ENCODE data around the gene MAPK8IP1.

Gene MAPK8IP1

DNA sequence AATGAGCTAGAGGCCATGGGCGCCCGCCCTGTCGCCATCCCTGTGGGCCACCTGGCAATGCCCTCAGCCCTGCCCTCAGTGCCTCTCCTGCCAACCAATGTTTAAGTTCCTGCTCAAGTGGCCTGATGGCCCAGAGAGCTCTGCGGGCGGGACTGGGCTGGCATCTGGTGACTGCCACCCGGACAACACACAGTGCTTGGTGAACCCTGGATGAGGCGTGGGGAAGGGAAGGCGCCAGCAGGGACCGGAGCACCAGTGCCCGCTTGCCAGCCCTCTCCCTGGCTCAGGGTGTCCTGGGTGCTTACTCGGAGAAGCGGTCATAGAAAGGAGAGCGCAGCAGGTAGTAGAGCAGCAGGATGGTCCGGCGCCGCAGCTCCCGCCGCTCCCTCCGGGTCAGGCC, 28.1 kb downstream of the MAPK8IP1 start:
- DNase-seq, result no peak

DNA sequence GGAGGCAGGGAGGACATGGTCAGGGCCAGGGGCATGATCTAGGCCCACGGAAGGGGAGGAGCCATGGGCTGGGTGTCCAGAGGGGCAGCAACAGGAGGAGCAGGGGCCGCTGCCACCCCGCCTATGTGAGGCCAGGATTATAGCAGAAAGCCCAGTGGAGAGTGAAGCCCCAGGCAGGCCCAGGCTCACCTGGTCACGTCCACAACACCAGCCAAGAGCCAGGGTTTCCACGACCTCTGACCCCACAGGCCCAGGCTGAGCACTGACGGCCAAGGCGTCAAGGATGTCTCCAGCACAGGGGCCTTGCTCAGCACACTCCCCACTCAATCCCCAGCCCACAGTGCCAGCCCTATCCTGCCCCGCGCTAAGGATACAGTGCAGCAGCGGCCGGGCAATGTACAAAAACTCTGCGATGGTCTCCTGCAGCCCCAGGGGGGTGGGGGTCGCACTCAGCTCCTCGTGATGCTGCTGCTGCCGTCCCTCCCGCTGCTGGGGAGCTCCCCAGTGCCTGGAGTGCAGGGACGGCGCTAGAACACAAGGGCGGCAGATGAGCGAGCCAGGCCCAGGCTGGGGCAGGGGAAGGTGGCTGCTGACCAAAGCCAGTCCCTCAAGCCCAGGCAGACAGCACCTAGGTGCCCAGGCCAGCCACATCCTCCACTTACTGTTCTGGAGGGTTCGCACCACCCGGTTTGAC, 28.6 kb downstream of the MAPK8IP1 start:
- DNase-seq, result no peak

DNA sequence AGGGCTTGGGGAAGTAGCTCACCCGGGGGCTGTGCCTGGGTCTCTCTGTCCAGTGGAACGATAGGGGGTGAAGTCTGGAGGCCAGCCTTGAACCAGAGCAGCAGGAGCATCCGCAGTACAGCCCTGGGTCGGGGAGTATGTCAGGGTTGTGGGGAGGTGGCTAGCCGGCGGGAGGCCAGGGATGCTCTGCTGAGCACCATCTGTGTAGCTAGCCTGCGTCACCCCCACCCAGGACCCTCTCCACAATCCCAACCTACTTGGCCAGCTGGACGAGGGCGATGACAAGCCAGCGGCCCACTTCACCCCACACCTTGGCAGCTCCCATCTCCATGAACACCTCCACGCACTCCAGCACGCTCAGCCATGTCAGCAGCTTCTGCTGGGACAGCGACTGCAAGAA, 30.0 kb downstream of the MAPK8IP1 start:
- DNase-seq, result no peak

DNA sequence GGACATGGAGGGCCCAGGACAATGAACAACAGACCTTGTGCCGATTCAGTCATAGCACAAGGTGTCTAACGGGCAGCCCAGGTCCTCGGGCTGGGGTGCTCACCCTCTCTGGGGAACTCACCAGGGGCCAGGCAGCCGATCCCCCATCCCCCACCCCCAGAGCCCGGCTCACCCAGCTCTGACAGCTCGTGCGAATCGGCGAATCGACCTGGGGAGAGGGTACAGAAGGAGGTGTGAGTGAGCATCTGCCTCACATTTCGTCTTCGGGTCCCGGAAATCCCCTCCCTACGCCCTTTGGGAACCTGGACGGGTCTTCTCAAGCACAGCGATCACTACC, 31.8 kb downstream of the MAPK8IP1 start:
- no peak for DNase-seq

DNA sequence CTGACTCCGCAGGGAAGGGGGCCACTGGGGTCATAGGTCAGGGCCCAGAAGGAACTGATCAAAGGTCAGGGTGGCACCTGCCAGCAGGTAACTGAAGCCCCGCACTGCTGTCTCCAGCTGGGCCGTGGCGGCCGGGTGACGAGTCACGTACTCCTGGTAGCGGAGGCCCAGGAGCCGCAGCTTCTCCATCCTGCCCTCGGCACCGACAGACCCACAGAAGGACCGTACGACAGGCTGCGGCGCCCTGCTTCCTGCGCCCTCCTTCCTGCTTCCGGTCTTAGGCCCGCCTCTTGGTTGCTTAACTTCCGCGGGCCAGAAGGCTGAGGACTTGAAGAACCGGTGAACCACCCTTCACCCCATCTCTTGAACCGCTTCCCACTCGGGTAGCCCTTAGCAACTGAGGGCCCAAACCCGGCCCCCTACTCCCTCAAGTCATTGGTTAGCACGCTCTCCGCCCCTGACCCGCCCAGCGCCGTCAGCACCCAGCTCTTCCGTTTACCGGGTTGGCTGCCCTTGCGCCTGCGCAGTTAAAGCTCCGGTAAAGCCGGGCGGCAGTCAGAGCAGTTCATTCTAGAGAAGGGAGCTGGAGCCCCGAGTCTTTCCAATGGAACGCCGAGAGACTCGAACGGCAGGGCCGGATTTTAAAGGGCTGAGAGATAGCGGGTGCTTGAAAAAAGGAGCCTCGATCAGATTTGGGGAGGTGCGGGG, 32.3 kb downstream of the MAPK8IP1 start, which contains the start of gene PEX16:
TSS of gene PEX16 (minus strand) at position 255 of the 708 bp plus-strand sequence. CDS start at position 189, 66 bp downstream.
- peak; percentile 98 for DNase-seq

- DNase-seq, result peak; percentile 71 to 75
Observed at GRCh38 chr11:45918331-45918941, 33.0 kb downstream of the MAPK8IP1 start.

GRCh38 chr11:45918962-45919675, 33.7 kb downstream of the MAPK8IP1 start:
- DNase-seq, result no peak

- DNase-seq, result no peak
Observed at GRCh38 chr11:45919806-45920530, 34.5 kb downstream of the MAPK8IP1 start.

GRCh38 chr11:45920531-45921477, 35.4 kb downstream of the MAPK8IP1 start:
- DNase-seq, result no peak

DNA sequence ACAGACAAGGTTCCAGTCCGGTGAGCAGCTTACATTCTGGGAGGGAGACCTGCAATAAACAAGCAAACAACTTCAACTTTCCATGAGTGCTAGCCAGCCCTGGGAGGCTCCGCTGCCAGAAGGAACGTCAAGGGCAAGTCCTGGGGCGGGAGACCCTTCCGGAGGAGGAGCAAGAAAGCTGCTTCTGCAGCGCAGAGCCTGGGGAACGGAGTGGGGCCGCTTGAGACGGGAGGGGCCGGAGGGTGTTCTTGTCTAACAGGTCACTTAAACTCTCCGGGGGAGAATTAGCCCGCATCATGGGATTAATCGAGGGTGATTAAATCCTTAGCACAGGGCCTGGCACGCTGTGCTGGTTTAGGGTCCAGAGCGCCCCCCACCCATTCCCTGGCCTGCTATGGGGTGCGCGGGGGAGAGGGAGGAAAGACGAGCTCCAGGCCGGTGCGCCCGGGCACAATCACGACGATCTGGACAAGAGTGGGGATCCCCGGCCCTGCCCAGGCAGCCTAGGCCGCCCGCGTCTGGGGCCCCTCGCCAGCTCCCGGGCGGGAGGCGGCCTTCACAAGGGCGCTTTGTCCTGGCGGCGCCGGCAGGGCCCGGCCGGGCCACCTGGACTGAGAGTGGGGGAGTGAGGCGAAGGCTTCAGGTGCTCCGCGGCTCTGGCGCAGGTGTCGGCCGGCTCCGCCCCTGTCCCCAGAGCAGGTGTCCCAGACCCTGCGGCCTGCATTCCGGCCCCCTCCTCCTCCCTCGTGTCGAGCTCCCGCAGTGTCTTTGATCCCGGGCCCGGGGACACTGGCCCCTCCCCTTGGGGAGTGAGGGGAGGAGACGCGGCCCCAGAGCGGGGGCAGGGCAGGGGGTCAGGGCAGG, 36.3 kb downstream of the MAPK8IP1 start:
- no peak for DNase-seq

DNA sequence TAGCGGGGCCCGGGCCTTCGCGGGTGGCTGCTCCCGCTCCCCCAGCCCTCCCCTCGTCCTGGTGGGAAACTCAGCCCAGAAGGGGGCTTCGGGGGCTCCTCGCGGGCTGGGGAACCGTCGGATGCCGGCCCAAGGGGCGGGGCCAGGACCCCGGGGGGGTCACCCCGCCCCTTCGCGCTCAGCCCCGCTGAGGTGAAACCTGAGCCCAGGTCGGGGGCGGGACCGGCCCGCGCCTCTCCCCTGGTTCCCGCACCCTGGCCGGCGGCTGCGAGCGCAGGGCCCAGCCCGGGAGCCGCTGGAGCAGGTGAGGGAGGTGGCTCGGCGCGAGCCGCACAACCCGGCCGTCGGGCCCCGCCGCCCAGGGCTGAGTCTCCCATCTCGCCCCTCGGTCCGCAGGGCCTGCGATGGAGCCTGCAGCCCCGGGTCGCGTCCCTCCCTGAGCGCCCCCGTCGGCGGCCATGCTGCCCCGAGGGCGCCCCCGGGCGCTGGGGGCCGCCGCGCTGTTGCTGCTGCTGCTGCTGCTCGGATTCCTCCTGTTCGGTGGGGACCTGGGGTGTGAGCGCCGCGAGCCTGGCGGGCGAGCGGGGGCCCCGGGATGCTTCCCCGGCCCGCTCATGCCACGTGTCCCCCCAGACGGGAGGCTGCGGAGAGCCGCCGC, 37.1 kb downstream of the MAPK8IP1 start, which contains the start of gene LARGE2:
TSS of gene LARGE2 (plus strand) at position 232 of the 658 bp plus-strand sequence. CDS start at position 459, 227 bp downstream.
- no peak for DNase-seq

DNA sequence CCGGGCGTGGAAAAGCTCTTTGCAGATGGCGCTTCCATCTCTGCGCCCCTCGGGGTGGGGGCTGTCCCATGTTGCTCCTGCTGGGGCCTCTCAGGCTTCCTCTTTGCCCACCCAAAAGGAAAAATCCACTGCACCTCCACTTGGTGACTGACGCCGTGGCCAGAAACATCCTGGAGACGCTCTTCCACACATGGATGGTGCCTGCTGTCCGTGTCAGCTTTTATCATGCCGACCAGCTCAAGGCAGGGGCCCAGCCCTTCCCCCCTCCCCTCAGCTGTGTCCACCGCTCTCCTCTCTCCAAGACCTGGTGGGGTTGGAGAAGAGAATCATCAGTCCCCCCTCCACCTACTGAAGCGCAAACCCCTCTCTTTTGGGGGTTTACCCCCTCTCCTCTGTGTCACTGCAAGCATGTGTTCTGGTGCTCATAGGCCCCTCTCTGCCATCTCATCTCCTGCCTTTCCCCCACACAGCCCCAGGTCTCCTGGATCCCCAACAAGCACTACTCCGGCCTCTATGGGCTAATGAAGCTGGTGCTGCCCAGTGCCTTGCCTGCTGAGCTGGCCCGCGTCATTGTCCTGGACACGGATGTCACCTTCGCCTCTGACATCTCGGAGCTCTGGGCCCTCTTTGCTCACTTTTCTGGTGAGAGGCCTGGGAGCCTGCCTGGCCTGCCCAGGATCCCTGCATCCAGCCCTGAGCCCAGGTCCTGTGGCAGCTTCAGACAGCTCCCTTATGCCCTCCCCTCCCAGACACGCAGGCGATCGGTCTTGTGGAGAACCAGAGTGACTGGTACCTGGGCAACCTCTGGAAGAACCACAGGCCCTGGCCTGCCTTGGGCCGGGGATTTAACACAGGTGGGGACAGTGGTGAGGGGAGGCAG, 38.8 kb downstream of the MAPK8IP1 start:
- no peak for DNase-seq

DNA sequence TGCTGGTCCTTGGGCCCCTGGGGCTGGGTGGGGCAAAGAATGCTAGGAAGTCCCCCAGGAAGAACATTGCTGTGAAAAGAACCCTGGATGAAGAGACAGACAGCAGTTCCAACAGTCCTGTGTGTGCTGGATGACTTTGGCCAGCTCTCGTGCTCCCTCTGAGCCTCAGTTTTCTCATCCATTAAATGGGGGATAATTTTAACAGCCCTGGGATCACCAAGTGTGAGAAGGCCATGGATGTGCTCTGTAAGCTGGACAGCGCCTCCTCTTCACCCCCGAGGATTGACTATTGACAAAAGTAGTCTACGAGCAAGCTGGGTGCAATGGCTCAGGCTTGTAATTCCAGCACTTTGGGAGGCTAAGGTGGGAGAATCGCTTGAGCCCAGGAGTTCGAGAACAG, 39.5 kb downstream of the MAPK8IP1 start:
- no peak for DNase-seq

DNA sequence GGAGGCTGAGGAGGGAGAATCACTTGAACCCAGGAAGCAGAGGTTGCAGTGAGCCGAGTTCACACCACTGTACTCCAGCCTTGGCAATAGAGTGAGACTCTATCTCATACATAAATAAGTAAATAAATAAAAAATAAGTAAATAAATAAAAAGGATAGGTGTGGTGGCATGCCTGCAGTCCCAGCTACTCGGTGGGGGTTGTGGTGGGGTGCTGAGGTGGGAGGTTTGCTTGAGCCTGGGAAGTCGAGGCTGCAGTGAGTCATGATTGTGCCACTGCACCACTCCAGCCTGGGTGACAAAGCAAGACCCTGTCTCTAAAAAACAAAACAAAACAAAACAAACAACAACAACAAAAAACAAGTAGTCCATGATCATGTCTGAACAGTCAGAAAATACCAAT, 40.1 kb downstream of the MAPK8IP1 start:
- DNase-seq, result no peak

DNA sequence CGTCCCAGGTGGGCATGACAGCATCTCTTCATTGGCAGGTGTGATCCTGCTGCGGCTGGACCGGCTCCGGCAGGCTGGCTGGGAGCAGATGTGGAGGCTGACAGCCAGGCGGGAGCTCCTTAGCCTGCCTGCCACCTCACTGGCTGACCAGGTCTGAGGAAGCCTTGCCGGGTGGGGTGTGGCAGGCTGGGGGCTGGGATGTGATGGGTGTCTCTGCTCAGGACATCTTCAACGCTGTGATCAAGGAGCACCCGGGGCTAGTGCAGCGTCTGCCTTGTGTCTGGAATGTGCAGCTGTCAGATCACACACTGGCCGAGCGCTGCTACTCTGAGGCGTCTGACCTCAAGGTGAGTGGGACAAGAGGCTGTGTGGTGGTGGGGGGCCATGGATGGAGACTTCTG, 40.5 kb downstream of the MAPK8IP1 start:
- no peak for DNase-seq

GRCh38 chr11:45926536-45927331, 41.3 kb downstream of the MAPK8IP1 start:
- DNase-seq, result no peak

GRCh38 chr11:45927332-45927683, 41.9 kb downstream of the MAPK8IP1 start:
- no peak for DNase-seq

Measured in Kasumi-1 (cell line).